A172 (cell line): ENCODE data around the gene GNB2. TPM values are rescaled to one million over a fixed set of nuclear protein-coding genes. Genes with fewer than 3 reads are reported as not detected.
A peak's percentile ranks its signal among the peaks of the same experiment; 100 is the strongest.
"Not testable (repeated sequence)": the region's sequence is repeated elsewhere in the genome, so short reads cannot be mapped to it uniquely, and the experiment has no call there.

Experiments
- DNase-seq: peaks from one replicate; pipeline ENCODE4 v3.0.0-alpha.2; 2015; ENCODE audit warnings: low spot score
- total RNA-seq: library from RNA; depleted of rRNA; stranded (reverse); fragments of >200 nt; shearing (Covaris generic); gene quantifications from 2 replicates; pipeline ENCODE4 v1.2.3, GENCODE V29; 2014

Gene GNB2
- total RNA-seq, 1 experiment from 2014 or later = 94.3 TPM

DNA sequence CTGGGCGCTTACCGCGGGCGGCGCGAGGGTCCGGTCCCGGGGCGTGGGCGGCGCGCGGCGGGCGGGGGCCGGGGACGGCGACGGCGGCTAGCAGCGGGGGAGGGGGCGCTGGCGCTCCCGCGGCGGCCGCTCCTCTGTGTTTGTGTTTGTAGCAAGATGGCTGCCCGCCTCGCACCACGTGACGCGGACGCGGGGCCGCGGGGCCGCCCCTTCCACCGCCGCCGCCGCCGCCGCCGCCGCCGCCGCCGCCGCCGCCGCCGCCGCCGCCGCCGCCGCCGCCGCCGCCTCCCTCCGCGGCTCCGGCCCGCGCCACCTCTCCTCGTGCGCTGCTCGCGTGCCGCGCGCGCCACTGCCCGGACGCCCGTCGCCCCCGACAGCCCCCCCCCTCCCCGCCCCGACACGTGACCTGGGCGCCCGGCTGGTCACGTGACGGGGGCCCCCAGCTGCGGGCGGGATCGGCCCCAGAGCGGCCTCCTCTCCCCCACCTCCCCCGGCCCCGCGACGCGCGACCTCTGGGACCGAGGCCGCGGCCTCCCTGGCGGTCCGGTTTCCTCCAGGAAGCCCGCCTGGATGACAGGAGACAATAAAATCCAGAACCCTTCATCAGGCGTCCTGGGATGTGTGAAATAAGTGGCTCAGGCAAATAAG, 20.7 kb downstream of the GNB2 start, which contains the start of gene GIGYF1:
GIGYF1 (minus strand) TSS at position 153 of the 648 bp plus-strand sequence. CDS start 6,012 bp downstream, outside the sequence.
- DNase-seq = no peak

DNA sequence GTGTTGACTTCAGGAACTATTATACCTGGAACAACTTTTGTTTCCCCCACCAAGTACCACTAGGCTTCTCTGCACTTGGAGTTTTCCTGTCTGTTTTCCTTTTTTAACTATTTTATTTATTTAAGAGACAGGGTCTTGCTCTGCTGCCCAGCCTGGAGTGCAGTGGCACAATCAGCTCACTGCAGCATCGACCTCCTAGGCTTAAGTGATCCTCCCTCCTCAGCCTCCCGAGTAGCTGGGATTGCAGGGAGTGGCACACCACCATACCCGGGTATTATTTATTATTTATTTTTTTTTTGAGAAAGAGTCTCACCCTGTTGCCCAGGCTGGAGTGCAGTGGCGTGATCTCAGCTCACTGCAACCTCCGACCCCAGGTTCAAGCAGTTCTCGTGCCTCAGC, 22.6 kb downstream of the GNB2 start:
- no peak for DNase-seq

DNA sequence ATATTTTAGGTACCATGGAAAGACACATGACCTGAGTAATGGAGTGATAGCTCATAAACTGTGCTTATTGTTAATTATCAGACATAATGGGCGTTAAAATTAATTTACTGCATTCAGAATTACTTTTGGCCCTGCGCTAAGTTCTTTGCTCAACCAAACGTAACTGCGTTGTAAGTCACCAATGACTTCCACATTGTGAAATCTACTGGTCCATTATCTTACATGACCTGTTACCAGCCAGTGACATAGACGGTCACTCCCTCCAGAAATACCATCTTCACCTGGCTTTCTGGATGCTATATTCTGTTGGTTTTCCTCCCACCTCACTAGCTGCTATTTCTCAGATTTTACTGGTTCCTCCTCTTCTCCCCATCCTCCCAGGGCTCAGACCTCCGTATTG, 25.5 kb downstream of the GNB2 start:
- DNase-seq = no peak

DNA sequence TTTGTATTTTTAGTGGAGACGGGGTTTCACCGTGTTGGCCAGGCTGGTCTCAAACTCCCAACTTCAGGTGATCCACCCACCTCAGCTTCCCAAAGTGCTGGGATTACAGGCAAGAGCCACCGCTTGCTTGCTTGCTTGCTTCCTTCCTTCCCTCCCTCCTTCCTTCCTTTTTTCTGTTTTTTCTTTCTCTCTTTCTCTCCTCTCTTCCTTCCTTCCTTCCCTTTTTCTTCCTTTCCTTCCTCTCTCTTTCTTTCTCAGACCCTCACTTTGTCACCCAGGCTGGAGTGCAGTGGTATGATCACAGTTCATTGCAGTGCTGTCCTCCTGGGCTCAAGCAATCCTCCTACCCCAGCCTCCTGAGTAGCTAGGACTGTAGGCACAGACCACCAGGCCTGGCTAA, 27.5 kb downstream of the GNB2 start:
- not testable (repeated sequence) for DNase-seq

DNA sequence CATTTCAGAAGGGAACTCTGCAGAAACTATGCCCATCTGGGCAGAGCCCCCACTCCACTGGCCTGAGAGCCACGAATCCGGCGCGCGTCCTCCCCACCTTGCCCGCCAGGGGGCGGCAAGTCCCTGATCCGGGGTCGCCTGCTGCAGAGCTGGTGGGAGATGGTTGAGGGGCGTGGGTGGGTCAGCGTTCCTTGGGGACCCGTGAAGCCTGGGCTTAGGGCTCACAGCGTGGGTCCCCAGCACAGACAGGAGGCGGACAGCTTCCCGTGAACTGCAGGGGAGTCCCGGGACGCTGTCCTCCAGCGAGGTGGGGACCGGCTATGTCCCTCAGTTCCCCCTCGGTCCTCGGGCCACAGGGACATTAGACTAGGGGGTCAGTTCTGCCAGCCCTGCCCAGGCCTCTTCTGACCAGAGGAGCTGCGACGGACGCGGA, 31.8 kb downstream of the GNB2 start:
- peak; percentile 53 for DNase-seq

DNA sequence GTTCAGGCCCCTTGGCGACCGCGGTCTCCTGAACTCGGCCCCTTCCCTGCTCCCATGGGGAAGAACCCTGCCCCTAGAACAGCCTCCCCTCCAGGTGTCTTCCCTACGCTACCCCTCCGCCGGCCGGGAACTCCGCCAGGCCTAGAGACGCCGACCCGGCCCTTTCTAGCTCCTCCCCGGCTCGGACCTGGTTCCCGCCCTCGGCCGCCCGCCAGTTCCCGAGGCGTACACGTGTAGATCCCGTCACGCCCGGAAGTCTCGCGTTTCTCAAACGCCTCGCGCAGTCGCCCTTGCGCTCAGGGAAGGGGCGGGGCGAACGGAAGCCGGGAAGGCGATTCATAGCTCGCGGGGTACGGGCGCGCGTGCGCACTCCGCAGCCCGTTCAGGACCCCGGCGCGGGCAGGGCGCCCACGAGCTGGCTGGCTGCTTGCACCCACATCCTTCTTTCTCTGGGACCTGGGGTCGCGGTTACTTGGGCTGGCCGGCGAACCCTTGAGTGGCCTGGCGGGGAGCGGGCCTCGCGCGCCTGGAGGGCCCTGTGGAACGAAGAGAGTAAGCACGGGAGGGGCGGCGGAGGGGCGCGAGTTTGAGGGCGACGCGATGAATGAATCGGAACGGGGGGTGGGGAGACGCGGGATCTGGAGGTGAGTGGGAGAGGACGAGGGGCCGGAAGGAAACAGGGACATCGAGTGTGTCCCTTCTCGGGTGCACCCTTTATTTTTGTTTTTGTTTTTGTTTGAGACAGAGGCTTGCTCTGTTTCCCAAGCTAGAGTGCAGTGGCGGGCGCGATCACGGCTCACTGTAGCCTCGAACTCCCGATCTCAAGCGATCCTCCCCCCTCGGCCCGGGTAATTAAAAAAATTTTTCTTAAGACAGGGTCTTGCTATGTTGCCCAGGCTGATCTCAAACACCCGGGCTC, 32.5 kb downstream of the GNB2 start, which contains the start of gene POP7:
POP7 (plus strand) TSS at position 369 of the 919 bp plus-strand sequence. CDS start 710 bp downstream, outside the sequence.
- DNase-seq = peak; percentile 93

DNA sequence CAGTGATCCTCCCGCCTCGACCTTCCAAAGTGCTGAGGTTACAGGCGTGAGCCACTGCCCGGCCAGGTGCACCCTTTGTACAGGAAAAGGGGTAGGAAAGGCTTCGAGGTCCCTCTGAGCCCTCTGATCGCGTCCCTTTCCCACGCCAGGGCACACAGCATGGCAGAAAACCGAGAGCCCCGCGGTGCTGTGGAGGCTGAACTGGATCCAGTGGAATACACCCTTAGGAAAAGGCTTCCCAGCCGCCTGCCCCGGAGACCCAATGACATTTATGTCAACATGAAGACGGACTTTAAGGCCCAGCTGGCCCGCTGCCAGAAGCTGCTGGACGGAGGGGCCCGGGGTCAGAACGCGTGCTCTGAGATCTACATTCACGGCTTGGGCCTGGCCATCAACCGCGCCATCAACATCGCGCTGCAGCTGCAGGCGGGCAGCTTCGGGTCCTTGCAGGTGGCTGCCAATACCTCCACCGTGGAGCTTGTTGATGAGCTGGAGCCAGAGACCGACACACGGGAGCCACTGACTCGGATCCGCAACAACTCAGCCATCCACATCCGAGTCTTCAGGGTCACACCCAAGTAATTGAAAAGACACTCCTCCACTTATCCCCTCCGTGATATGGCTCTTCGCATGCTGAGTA, 33.3 kb downstream of the GNB2 start:
- no peak for DNase-seq

DNA sequence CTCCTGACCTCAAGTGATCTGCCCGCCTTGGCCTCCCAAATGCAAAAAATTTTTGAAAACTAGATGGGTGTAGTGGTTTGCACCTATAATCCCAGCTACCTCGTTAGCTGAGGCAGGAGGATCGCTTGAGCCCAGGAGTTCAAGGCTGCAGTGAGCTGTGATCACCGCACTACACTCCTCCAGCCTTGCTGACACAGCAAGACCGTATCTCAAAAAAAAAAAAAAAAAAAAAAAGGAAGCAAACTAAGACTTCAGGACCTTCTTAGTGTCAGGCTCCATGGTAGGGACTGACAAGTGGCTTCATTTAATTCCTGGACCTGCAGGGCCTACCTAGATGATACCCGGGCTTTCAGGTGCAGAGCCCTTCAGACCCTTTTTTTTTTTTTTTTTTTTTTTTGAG, 34.9 kb downstream of the GNB2 start:
- DNase-seq = no peak

DNA sequence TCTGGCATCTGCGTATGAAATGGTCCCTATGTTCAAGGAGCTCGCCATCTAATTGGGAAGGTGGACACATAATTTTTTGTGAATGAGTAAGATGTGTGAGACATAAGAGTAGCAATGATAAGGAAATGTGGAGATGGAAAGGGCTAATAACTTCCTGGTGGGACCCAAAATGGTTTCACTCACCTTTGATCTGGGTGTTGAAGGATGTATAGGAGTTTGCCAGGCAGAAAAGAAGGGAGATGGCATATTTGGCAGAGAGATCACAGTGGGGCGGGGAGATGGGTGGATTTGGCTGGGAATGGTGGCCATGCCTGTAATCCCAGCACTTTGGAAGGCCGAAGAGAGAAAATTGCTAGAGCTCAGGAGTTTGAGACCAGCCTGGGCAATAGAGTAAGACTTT, 36.9 kb downstream of the GNB2 start:
- DNase-seq = no peak

DNA sequence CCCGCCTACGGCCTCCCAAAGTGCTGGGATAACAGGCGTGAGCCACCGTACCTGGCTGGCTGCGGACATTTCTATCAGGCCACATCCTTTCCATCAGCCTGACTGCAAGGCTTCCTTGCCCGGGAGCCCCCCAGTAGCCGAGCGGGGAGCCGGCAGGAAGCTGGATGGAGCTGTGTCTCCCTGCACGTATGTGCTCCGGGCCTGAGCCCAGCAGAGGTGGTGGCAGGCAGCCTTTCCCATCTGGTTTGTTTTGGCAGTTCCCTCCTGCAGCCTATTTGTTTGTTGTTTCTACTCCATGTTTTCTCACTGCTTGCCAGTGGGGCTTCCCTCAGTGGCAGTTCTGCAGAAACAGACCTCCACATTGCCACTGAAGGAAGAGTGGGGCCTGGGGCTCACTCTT, 37.8 kb downstream of the GNB2 start:
- DNase-seq = no peak

DNA sequence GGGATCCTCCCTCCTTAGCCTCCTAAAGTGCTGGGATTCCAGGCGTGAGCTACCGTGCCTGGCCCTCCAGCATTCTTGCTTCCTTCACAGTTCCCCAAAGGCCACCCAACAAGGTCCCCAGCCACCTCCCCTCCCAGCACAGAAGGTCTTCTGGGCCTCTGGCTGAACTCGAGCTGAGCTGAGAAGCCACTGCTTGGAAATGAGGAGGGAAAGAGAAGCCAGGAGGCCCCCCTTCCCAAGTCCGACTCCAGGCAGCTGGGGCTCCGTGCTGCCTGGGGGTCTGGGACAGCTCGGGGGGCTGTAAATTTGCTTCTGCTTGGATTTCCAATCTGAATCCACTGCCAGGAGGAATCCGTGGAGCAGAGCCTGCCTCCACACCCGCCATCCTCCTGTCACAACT, 41.2 kb downstream of the GNB2 start:
- DNase-seq = no peak

DNA sequence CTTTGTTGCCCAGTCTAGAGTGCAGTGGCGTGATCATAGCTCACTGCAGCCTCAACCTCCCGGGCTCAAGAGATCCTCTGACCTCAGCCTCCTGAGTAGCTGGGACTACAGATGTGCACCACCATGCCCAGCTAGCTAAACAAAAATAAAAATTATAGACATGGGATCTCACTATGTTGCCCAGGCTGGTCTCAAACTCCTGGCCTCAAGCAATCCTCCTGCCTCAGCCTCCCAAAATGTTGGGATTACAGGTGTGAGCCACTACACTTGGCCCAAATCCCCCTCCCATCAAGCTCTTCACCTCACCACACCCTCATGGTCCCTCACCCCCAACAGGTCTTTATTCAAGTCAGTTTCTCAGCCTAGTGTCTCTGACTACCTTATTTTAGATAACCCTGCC, 43.5 kb downstream of the GNB2 start:
- not testable (repeated sequence) for DNase-seq

DNA sequence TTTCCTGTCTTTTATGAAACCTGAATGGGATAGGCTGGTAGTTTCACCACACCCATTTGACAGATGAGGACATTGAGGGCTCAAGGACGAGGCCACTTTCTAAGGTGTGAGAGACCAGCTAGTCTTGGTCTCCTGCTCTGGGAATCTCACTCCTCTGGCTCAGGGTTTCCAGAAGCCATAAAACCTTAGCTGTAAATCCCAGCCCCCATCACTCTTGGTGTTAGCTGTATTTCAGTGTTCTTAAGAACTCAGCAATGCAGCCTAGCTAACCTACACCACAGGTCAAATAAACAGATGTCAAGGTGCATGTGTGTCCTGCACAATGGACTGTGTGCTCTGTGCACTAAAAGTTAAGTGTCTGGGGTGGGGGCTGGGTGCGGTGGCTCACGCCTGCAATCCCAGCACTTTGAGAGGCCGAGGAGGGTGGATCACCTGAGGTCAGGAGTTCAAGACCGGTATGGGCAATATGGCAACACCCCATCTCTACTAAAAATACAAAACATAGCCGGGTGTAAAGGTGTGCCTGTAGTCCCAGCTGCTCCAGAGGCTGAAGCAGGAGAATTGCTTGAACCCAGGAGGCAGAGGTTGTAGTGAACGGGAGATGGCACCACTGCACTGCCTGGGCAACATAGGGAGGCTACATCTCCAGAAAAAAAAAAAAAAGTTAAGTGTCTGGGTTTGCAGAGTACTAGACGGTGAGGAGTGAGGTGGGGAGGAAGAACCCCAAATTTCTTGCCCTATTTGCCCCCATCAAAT, 46.2 kb downstream of the GNB2 start:
- DNase-seq = no peak

DNA sequence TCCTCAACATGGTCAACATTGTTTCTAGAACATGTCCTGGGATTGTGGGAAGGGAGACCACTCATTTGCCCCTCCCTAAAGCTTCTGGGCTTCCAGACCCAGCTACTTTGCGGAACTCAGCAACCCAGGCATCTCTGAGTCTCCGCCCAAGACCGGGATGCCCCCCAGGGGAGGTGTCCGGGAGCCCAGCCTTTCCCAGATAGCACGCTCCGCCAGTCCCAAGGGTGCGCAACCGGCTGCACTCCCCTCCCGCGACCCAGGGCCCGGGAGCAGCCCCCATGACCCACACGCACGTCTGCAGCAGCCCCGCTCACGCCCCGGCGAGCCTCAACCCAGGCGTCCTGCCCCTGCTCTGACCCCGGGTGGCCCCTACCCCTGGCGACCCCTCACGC, 46.7 kb downstream of the GNB2 start, which contains the start of gene EPO:
EPO (plus strand) TSS at position 190 of the 392 bp plus-strand sequence. CDS start 513 bp downstream, outside the sequence.
- DNase-seq = no peak

DNA sequence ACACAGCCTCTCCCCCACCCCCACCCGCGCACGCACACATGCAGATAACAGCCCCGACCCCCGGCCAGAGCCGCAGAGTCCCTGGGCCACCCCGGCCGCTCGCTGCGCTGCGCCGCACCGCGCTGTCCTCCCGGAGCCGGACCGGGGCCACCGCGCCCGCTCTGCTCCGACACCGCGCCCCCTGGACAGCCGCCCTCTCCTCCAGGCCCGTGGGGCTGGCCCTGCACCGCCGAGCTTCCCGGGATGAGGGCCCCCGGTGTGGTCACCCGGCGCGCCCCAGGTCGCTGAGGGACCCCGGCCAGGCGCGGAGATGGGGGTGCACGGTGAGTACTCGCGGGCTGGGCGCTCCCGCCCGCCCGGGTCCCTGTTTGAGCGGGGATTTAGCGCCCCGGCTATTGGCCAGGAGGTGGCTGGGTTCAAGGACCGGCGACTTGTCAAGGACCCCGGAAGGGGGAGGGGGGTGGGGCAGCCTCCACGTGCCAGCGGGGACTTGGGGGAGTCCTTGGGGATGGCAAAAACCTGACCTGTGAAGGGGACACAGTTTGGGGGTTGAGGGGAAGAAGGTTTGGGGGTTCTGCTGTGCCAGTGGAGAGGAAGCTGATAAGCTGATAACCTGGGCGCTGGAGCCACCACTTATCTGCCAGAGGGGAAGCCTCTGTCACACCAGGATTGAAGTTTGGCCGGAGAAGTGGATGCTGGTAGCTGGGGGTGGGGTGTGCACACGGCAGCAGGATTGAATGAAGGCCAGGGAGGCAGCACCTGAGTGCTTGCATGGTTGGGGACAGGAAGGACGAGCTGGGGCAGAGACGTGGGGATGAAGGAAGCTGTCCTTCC, 47.3 kb downstream of the GNB2 start:
- DNase-seq = no peak

DNA sequence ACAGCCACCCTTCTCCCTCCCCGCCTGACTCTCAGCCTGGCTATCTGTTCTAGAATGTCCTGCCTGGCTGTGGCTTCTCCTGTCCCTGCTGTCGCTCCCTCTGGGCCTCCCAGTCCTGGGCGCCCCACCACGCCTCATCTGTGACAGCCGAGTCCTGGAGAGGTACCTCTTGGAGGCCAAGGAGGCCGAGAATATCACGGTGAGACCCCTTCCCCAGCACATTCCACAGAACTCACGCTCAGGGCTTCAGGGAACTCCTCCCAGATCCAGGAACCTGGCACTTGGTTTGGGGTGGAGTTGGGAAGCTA, 47.9 kb downstream of the GNB2 start:
- no peak for DNase-seq

DNA sequence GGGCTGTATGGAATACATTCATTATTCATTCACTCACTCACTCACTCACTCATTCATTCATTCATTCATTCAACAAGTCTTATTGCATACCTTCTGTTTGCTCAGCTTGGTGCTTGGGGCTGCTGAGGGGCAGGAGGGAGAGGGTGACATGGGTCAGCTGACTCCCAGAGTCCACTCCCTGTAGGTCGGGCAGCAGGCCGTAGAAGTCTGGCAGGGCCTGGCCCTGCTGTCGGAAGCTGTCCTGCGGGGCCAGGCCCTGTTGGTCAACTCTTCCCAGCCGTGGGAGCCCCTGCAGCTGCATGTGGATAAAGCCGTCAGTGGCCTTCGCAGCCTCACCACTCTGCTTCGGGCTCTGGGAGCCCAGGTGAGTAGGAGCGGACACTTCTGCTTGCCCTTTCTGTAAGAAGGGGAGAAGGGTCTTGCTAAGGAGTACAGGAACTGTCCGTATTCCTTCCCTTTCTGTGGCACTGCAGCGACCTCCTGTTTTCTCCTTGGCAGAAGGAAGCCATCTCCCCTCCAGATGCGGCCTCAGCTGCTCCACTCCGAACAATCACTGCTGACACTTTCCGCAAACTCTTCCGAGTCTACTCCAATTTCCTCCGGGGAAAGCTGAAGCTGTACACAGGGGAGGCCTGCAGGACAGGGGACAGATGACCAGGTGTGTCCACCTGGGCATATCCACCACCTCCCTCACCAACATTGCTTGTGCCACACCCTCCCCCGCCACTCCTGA, 49.1 kb downstream of the GNB2 start:
- DNase-seq = no peak

DNA sequence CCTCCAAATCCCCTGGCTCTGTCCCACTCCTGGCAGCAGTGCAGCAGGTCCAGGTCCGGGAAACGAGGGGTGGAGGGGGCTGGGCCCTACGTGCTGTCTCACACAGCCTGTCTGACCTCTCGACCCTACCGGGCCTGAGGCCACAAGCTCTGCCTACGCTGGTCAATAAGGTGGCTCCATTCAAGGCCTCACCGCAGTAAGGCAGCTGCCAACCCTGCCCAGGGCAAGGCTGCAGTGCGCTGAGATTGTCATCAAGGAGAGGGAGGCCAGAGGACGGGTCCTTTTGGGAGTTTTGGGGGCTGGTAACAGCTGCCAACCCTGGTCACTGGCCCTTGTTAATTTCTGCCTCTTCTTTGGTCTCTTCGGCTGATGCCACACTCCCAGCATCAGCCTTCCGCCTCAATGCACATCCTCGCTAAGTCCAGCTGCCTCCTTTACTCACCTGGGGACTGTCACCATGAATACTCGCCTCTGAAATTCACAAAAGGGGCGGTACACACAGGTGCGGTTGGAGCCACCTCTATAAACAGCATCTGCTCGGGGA, 50.3 kb downstream of the GNB2 start:
- no peak for DNase-seq

DNA sequence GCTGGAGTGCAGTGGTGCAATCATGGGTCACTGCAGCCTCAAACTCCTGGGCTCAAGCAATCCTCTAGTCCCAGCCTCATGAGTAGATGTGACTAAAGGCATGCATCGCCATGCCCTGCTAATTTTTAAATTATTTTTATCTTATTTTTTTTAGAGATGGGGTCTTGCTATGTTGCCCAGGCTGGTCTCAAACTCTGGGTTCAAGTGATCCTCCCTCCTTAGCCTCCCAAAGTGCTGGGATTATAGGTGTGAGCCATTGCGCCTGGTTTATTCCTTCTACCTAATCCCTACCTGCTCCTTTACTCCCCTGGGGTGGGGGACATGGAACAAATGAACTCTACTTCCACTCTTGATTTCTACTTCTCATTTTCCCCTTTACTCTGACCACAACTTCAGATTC, 50.8 kb downstream of the GNB2 start:
- not testable (repeated sequence) for DNase-seq
